H54 (cell line): ENCODE measurements around the gene CCDC82.

ENCODE experiments used
- DNase-seq: peaks from one replicate; pipeline ENCODE4 v3.0.0; 2011; ENCODE audit warnings: low spot score, mixed read lengths; ENCODE audit not compliant: insufficient read length
- FAIRE-seq: peaks from 3 replicates; lab custom pipeline; 2011; peaks lifted over from hg19 to GRCh38; lab: Jason Lieb, UNC
- POLR2A ChIP-seq: IDR thresholded peaks from 2 replicates; pipeline ENCODE4 v1.6.1; 2011; ENCODE audit warnings: low read depth, mild to moderate bottlenecking, low read length

CCDC82 gene

GRCh38 chr11:96330511-96330859 is 59.2 kb downstream of the CCDC82 start:
- no peak for TF ChIP-seq POLR2A
- no peak for DNase-seq
- no peak for FAIRE-seq

- DNase-seq (no peak), FAIRE-seq (peak; percentile 23)
- TF ChIP-seq POLR2A = no peak
Measured at GRCh38 chr11:96329855-96330510, 59.7 kb downstream of the CCDC82 start.

DNA sequence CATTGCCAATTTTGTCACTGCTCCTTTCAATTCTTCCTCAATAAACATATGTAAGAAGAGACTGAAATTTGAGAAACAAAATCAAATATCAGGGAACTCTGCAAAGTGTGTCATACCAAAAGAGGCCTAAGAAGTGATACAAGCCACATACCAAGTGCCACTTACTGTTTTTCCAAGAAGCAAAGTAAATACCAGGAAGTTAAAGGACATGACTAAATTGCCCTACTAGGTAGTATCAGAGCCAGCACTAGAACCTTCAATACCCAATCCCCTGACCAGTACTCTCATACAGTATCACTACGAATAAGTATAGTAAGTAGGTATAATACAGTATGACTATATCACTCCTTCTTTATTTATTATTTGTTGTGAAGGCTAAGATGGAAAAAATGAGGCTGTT is 60.3 kb downstream of the CCDC82 start:
- FAIRE-seq = no peak
- DNase-seq = no peak
- no peak for TF ChIP-seq POLR2A

DNA sequence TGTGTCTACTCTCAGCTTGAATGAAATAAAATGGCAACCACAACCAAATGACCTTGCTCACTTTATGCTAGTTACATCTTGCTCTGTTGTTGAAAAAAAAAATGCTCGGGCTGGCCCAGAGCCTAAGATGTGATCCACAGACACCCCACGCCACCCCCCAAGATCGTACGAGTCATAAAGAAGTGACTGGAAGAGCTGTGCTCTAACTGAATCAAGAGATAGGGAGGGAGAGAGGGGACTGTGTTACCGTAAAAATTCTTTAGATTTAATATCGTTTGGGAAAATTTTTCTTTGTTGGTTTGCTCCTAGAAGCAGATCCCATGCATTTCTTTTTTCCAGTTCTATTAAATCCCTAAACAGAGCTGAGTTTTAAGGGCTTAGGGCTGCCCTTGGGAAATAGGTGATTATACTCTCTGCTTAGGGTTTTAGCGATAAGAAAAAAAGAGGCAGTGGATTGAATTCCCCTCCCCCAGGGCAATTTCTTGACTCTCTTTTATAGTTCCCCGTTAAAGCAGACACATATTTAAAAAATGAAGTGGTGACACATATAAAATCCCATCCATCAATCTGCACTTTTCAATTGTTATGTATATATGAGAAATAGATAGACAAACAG is 61.2 kb downstream of the CCDC82 start:
- no peak for FAIRE-seq
- no peak for TF ChIP-seq POLR2A
- no peak for DNase-seq

DNA sequence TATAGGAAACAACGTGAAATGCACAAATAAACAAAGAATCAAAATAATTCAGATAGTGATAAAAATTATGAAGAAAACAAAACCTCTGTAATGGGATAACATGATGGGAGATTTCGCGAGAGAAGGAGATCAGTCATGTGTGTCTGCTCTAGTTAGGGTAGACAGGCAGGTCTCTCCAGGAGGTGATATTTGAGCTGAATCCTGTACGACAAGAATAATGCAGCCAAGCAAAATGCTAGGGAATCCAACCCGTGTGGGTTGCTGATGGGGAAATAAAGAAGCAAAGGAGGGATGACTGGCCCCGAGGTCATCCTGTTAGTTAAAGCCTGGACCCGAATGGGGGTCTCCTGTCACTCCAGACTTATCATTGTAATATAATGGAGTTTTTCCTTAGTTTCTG is 62.8 kb downstream of the CCDC82 start:
- FAIRE-seq (no peak), DNase-seq (no peak)
- no peak for TF ChIP-seq POLR2A

- TF ChIP-seq POLR2A = no peak
- DNase-seq (no peak), FAIRE-seq (peak; percentile 65)
Measured at GRCh38 chr11:96324912-96325311, 64.8 kb downstream of the CCDC82 start.

DNA sequence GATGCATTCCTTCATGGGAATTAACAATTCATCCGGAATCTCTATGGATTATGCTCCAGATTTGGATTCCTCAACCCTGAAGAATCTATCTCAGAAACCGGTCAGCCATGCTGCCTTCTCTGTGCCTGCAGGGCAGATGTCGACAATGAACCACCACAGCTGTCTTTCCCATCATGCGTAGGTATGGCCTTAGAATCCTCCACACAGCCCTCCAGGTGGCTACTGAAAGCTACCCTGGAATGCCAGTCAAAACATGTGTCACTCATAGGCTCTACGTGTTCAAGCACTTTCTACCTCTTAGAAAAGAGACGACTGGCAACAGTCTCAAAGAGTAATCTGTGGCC is 66.1 kb downstream of the CCDC82 start:
- no peak for FAIRE-seq
- no peak for TF ChIP-seq POLR2A
- DNase-seq = no peak

GRCh38 chr11:96322775-96323641 is 66.7 kb downstream of the CCDC82 start:
- no peak for TF ChIP-seq POLR2A
- no peak for FAIRE-seq

GRCh38 chr11:96321091-96321490 is 68.6 kb downstream of the CCDC82 start:
- no peak for DNase-seq
- no peak for FAIRE-seq
- TF ChIP-seq POLR2A = no peak

More at GRCh38 chr11:96322775-96323641, 66.7 kb downstream of the CCDC82 start:
- no peak for DNase-seq

- TF ChIP-seq POLR2A = no peak
- DNase-seq (no peak), FAIRE-seq (no peak)
Measured at GRCh38 chr11:96319898-96320656, 69.6 kb downstream of the CCDC82 start.

GRCh38 chr11:96318850-96319249 is 70.9 kb downstream of the CCDC82 start:
- FAIRE-seq (no peak), DNase-seq (no peak)
- no peak for TF ChIP-seq POLR2A

GRCh38 chr11:96318399-96318798 is 71.3 kb downstream of the CCDC82 start:
- DNase-seq (no peak), FAIRE-seq (no peak)
- TF ChIP-seq POLR2A = no peak

DNA sequence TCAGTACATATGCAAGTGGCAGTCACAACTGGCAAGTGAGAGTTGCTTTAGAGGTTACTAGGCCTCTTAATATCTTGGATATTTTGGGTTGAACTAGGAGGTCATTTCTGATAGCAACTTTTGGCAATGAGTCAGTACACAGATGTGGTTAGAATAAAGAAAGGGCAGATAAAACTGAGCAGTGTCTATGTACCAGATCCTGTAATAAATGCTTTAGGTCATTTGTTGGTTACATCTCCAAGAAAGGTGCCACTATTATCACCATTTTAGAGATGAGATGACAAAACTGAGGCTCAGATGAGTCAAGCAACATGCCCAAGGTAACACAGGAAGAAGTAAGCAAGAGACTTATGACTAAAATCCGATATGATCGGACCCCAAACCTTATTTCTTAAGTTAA is 71.7 kb downstream of the CCDC82 start:
- no peak for FAIRE-seq
- no peak for TF ChIP-seq POLR2A
- no peak for DNase-seq

GRCh38 chr11:96317571-96317970 is 72.1 kb downstream of the CCDC82 start:
- DNase-seq = no peak
- TF ChIP-seq POLR2A = no peak
- FAIRE-seq = no peak
